KBM-7 (cell line): Measurements from ENCODE around the gene RTP5.
"Not testable (repeated sequence)": the region's sequence is repeated elsewhere in the genome, so short reads cannot be mapped to it uniquely, and the experiment has no call there.

Experiments
- DNase-seq: peaks from one replicate; pipeline ENCODE4 v3.0.0-alpha.2; 2015
- in situ Hi-C: fragments of 300-500 bp; cut with MboI; formaldehyde crosslinking; loops from 2 replicates; pipeline ENCODE4 v1.14.3; 2020; ENCODE audit warnings: low sequenced_read_pairs, low pct_unique_long_range_greater_than_20kb, mixed read lengths

RTP5 gene

GRCh38 chr2:241869087-241869961, at the start of gene RTP5:
RTP5 (plus strand) TSS chr2:241869729; CDS start chr2:241869757, 28 bp downstream.
- in situ Hi-C loops = no loop called here
- no peak for DNase-seq

DNA sequence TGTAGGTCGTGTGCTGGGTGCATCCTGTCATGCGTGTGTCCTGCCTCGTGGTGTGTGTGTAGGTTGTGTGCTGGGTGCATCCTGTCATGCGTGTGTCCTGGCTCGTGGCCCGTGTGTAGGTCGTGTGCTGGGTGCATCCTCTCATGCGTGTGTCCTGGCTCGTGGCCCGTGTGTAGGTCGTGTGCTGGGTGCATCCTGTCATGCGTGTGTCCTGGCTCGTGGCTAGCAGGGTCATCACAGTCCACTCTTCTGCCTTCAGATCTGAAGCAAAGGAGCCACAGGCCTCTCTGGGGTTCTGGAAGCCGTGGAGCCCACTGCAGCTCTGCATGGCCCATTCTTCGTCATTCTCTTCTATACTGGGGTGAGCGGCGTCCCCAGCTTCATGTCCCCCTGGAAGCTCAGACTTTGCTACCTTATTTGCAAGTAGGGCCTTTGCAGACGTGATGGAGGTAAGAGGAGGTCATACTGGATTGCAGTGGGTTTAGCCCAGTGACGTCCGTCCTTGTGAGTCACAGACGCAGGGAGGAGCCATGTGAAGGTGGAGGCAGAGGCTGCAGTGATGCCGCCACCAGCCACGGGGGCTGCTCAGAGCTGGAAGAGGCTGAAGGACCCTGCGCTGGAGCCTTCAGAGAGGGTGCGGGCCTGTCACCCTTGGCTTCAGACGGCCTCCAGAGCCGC, 49.4 kb upstream of the RTP5 start:
- in situ Hi-C loops, DNase-seq: not testable (repeated sequence)

DNA sequence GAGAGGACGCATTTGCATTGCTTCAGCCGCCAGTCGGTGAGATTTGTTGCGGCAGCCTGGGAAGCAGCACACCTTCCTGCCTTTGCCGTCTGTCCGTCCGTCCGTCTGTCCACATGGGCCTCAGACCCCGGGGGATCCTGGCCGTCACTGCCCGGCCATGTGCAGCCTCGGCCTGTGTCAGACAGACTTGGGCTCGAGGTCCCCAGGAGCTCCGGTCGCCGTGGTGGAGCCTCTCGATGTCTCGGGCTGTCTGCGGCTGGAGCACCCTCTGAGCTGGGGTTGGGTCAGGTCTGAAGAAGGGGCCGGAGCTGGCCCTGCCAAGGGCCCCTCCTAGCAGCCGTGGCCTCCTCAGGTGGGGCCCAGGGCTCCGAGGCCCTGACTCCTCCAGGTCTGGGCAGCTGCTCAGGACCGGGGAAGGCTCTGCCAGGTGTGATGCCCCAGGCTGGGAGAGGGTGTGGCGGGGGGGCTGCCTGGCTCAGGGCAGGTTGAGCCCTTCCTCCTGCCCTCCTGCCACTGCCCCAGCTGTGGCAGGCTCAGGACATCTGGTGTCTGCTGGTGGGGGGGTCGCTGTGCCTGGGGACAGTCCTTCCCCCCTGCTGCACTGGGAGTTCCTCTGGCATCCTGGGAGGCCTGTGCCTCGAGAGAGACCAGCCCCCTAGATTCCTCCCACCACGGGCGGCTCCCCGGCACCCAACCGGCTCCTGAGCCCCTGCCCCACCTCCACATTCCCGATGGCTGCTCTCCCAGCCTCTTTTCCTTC, 48.7 kb upstream of the RTP5 start:
- in situ Hi-C loops = no loop called here
- no peak for DNase-seq

- in situ Hi-C loops = no loop called here
- DNase-seq = no peak
Observed at GRCh38 chr2:241821460-241822263, 47.9 kb upstream of the RTP5 start.

DNA sequence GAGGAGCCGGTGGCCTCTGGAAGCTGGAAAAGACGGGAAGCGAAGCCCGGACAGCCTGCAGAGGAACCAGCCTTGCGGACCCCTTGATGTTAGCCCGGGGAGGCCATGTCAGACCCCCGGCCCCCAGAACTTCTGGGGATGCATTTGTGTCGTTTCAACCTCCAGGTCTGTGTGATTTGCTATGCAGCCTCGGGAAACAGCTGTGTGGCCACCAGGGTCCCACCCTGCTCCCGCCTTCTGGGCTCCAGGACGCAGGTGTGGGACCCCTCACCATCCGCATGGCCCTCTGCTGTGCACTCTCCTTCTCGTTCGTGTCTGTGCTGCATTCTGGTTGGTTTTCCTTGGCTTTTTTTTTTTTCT, 47.3 kb upstream of the RTP5 start:
- in situ Hi-C loops = no loop called here
- no peak for DNase-seq

GRCh38 chr2:241823531-241824437, 45.7 kb upstream of the RTP5 start:
- in situ Hi-C loops, DNase-seq: not testable (repeated sequence)

DNA sequence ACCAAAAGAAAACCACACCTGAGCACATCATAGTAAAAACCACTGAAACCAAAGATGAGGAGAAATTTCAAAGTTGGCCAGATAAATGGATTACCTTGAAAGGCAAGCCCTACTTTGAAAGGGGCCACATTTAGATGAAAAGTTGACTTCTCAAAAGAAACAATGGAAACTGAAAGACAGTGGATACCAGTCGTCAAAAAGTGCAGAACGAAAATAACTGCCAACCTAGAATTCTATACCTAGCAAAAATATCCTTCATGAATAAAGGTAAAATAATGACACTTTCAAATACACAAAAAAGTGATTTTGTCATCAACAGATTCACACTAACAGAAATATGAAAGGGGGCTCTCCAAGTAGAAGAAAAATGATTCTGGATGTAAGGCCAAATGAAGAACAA, 42.1 kb upstream of the RTP5 start:
- no peak for DNase-seq
- in situ Hi-C loops = no loop called here

DNA sequence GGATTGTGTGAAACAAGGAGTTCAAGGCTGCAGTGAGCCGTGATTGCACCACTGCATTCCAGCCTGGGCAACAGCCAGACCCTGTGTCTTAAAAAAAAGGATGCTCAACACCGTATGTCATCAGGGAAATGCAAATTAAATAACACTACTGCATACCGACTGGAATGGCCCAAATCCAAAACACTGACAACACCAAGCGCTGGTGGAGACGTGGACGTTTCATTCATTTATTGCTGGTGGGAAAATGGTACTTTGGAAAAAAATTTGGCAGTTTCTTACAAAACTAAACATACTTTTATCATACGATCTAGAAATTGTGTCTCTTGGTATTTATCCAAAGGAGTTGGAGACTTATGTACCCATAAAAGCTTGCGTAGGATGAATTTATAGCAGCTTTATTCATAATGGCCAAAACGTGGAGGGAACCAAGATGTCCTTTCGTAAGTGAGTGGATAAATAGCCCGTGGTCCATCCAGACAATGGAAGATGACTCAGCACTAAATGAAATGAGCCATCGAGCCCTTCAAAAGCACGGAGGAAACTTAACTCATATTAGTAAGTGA, 36.3 kb upstream of the RTP5 start:
- no peak for DNase-seq
- in situ Hi-C loops = no loop called here

DNA sequence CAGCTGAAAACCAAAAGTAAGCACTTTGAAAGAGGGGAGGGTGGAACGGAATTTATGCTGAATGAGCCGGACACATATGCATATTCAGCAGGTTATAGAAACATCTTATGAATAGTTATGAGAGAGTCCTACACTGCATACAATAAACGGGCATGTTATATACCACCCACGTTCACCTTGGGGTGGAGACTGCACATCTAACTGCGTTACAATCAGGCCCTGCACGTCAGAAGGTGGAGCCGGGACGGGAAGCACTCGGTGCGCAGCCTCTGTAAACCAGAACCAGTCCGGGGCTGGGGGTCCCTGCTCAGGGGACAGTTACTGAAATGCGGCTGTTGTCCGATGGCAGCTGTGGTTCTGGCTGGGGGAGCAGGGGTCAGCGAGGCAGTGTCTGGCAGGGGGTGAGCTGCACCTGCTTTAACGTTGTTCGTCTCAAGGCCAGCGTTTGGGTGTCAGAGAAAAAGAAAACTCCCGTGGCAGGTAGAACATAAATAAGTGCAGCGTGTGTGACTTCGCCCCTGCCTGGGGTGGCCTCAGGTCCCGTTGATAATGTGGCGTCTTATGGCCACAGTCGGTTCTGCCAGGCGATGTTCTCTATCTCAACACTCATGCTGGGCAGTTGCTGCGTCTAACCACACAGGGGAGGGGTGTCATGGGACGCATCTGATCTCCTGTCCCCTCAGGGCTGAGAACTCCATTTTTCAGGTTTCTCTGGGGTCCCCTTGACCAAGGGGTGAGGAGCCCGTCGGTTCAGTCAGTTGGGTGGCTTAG, 35.6 kb upstream of the RTP5 start:
- not testable (repeated sequence) for DNase-seq

GRCh38 chr2:241834527-241835210, 34.9 kb upstream of the RTP5 start:
- in situ Hi-C loops = no loop called here
- no peak for DNase-seq

More for the DNA sequence above, 35.6 kb upstream of the RTP5 start:
- in situ Hi-C loops = not testable (repeated sequence)

DNA sequence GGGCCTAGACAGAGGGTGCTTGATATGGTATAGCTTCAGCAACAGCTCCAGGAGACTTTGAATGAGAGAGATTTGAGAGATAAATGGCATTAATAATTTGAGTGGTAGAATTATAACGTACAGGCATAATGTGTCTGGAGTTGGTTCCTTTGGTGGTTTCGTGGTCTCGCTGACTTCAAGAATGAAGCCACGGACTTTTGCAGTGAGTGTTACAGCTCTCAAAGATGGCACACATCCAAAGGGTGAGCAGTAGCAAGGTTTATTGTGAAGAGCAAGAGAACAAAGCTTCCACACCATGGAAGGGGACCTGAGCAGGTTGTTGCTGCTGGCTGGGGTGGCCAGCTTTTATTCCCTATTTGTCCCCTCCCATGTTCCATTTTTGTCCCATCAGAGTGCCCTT, 33.9 kb upstream of the RTP5 start:
- no peak for DNase-seq
- in situ Hi-C loops = no loop called here

DNA sequence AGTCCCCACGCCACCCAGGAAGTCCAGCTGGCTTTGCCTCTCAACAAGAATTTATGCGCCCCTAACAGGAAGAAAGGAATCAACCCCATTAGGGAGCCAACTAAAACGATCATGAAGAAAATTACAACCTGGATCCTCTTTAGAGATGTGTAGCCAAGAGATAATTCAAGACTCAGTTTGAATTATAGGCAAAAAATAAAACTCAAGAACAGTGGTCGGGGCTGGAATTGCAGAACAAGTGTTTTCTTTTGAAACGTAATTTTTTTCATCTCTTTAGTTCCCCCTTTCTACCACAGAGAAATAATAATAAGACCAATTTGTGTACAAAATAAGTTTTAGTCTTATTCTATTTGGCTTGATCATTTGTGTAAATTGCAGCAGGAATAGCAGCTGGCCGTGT, 33.2 kb upstream of the RTP5 start:
- no peak for DNase-seq
- in situ Hi-C loops = no loop called here

GRCh38 chr2:241837197-241837965, 32.1 kb upstream of the RTP5 start:
- no peak for DNase-seq
- in situ Hi-C loops = no loop called here

DNA sequence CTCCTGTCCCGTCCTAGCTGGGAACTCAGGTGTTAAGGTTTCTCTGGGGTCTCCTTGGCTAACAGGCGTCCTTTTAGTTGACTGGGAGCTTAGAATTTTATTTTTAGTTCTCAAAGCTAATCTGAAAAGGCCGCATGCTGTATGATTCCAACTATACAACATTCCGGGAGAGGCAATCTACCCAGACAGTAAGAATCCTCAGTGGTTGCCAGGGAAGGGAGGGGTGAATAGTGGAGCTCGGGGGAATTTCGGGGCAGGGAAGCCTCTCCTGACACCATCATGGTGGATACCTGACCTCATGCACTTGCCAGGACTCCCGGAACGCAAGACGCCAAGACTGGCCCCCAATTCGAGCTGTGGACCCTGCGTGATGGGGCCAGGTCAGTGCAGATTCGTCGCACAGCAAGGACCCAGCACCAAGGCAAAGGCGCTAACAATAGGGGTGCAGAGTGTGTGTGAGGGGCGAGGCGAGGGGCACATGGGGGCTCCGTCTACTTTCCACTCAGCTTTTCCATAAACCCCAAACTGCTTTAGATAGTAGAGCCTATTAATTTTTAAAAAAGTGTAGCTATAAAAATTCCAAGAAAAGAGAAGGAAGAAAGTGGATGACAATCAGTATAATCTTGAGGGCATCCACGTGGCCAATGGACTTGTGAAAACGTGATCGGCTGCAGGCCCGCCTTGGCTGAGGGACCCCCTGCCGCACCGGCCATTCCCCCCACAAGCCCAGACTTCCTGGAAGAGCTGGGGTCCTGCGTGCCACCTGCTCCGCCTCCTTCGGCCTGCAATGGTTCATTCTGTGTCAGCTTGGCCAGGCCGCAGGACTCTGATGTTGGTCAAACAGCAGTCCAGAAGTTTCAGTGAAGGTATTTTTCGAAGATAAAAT, 28.1 kb upstream of the RTP5 start:
- DNase-seq = no peak
- in situ Hi-C loops = no loop called here

- in situ Hi-C loops = no loop called here
Observed at GRCh38 chr2:241842067-241842415, 27.5 kb upstream of the RTP5 start.

More at GRCh38 chr2:241842067-241842415, 27.5 kb upstream of the RTP5 start:
- DNase-seq = no peak
